Heart left ventricle (tissue), 16 donors: ENCODE measurements around the gene SYNPO. TPM values are rescaled to one million over a fixed set of nuclear protein-coding genes. Genes with fewer than 3 reads are reported as not detected.

Experiments used
- ATAC-seq, 4 donors: fragments of 200-7000 bp; cut with Tn5 transposase; one replicate each; pipeline ENCODE4 v1.9.1; 2020 to 2022; ENCODE audit warnings: moderate library complexity in 4 of 4, mild to moderate bottlenecking in 3 of 4, moderate number of reproducible peaks in 1 of 4
- DNase-seq, 5 donors: peaks; one replicate each; pipeline ENCODE4 v3.0.0-alpha.2; 2020
- H3K27ac ChIP-seq, 12 donors: fragments of 200-600 bp; sonication (generic) in 4 of 12; one replicate each; pipeline versions ENCODE4 v1.5.0 to v1.8.0; 2016 to 2022; ENCODE audit warnings: mild to moderate bottlenecking in 2 of 12
- H3K27me3 ChIP-seq, 9 donors: fragments of 200-600 bp; sonication (generic) in 2 of 9; one replicate each; pipeline versions ENCODE4 v1.5.1 to v1.8.0; 2016 to 2022; ENCODE audit warnings: mild to moderate bottlenecking in 3 of 9
- H3K36me3 ChIP-seq, 9 donors: fragments of 200-600 bp; sonication (generic) in 2 of 9; one replicate each; pipeline versions ENCODE4 v1.5.0 to v1.8.0; 2018 to 2022; ENCODE audit warnings: mild to moderate bottlenecking in 2 of 9
- H3K4me1 ChIP-seq, 12 donors: fragments of 200-600 bp; sonication (generic) in 4 of 12; one replicate each; pipeline versions ENCODE4 v1.5.0 to v1.8.0; 2016 to 2022; ENCODE audit warnings: mild to moderate bottlenecking in 3 of 12
- H3K4me3 ChIP-seq, 12 donors: fragments of 200-600 bp; sonication (generic) in 4 of 12; one replicate each; pipeline versions ENCODE4 v1.5.0 to v1.8.0; 2017 to 2022; ENCODE audit warnings: mild to moderate bottlenecking in 9 of 12, moderate library complexity in 4 of 12
- H3K9me3 ChIP-seq, 12 donors: fragments of 200-600 bp; sonication (generic) in 4 of 12; one replicate each; pipeline versions ENCODE4 v1.5.0 to v1.8.0; 2016 to 2022; ENCODE audit warnings: mild to moderate bottlenecking in 1 of 12
- POLR2A ChIP-seq, 2 donors: fragments of 450-650 bp; IDR thresholded peaks; one replicate each; pipeline ENCODE4 v1.6.1; 2017; ENCODE audit warnings: antibody characterized with exemption in 2 of 2, mild to moderate bottlenecking in 2 of 2, moderate library complexity in 2 of 2
- WGBS, 4 donors: extraction: QIAGEN DNeasy Blood & Tissue Kit in 2 of 4; methylation state at CpG; one replicate each; pipeline versions ENCODE4 v1.1.5 to v1.1.7; 2013 to 2018; 5-methylcytosine and 5-hydroxymethylcytosine counted together
- intact Hi-C, 10 donors: fragments of 100-400 bp; cut with DNase I; formaldehyde crosslinking; loops; one replicate each; pipeline versions ENCODE4 v1.11.1 to v1.14.2; 2022
- polyA plus RNA-seq, 2 donors: library from polyadenylated mRNA; stranded (reverse); fragments of 200-250 nt; gene quantifications; one replicate each; pipeline ENCODE4 v1.2.3, GENCODE V29; 2013
- total RNA-seq, 9 donors: library from RNA; depleted of rRNA in 2 of 9; stranded (reverse); fragments of >200 nt in 2 of 9; fragmentation: NEBNext Ultra II Directional in 3 of 9; extraction: Animal tissue kit (Norgen Biotek cat#: 25700) in 3 of 9; gene quantifications; one replicate each; pipeline versions ENCODE4 v1.1.0 to v1.2.4, GENCODE V29; 2016 to 2023
- TF ChIP-seq, protein P1 (sequence below), 12 donors: fragments of 200-600 bp; sonication (generic) in 4 of 12; IDR thresholded peaks; one replicate each; pipeline versions ENCODE4 v1.5.0 to v1.8.0; 2018 to 2022; ENCODE audit warnings: antibody characterized with exemption in 12 of 12, mild to moderate bottlenecking in 5 of 12
- donor health status: ischemic (EF 13 %, LVEDD 7.1; RV severe dilation, severe dysfunction).
- donor health status: healthy with polysubstance abuse.
- donor health status: DM: no; HTN: yes; CAD: no.
- donor health status: DM: no; HTN: no; CAD: no.
- donor health status: ischemic (EF 25% LVEDD 6.9; RV normal size, moderate dysfunction).
- donor health status: ischemic (EF 25% LVEDD 5.7; RV mildly dilated, moderate dysfunction).
- donor health status: healthy.
- donor health status: DM: yes; HTN: yes; CAD: no.
- donor health status: ischemic (EF 35%, LVEDD 5.7; RV mildly dilated, moderate dysfunction).
- donor health status: nonischemic (EF 11% LVEDD 7.7; RV severe dilation, severe dysfunction).
- donor health status: DM: yes; HTN: yes; CAD: no.
- donor health status: PGD.
- donor health status: ischemic (EF 29% LVEDD 5.4; RV normal size, mild dysfunction).
- donor health status: nonischemic (EF 23%, LVEDD 6.1; RV moderate dilation, normal function).

Gene SYNPO
- total and polyA plus RNA-seq, 11 donors, result 304 to 791 (median 590) TPM

DNA sequence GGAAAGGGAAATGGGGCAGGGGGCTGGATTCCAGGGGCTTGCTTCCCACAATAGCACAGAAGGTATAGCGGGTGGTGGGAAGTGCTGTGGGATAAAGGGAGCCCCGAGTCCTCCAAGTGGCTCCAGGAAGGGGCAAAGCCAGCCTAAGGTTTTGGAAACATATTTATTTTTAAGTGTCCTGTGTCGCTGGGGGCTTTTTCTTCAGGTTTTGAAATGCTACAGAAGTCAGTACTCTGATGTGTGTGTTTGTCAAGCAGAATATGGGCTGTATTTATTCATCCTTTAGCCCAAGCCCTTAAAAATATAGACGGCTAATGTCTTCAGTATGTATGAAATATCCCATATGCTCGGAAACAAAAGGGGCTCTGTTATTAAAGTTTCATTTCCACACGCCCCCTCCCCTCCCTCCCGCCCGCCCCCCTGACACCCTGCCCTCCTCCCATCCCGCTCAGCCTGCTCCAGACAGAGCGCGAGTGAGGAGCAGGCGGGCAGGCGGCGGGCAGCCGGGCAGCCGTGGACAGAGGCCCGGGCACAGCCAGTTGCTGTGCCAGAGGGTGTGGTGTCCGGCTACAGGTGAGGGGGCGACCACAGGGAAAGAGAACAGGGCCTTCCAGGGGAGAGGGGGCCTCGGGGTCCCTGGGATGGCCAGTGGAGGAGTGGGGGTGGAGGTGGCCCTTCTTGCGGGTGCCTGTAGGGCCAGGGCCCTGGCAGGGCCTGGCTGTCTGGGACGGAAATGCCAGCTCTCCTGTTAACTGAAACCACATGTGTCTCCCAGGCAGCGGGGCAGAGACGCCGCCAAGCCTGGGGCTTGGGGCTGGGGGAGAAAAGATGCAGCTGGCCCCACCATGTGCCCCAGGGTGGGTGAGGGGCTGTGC, 39.6 kb upstream of the SYNPO start:
- TF ChIP-seq, protein P1, sequence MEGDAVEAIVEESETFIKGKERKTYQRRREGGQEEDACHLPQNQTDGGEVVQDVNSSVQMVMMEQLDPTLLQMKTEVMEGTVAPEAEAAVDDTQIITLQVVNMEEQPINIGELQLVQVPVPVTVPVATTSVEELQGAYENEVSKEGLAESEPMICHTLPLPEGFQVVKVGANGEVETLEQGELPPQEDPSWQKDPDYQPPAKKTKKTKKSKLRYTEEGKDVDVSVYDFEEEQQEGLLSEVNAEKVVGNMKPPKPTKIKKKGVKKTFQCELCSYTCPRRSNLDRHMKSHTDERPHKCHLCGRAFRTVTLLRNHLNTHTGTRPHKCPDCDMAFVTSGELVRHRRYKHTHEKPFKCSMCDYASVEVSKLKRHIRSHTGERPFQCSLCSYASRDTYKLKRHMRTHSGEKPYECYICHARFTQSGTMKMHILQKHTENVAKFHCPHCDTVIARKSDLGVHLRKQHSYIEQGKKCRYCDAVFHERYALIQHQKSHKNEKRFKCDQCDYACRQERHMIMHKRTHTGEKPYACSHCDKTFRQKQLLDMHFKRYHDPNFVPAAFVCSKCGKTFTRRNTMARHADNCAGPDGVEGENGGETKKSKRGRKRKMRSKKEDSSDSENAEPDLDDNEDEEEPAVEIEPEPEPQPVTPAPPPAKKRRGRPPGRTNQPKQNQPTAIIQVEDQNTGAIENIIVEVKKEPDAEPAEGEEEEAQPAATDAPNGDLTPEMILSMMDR (IDR thresholded peaks at IDR 0.05), result no peak
- TF ChIP-seq POLR2A (IDR thresholded peaks at IDR 0.05), result no peak
- Histone ChIP-seq H3K27me3 (no peaks in the 10 kb centered on the region), H3K4me3 (peak overlapping the region in 7 of 12 donors; percentile 21 to 43 (median 33)), H3K9me3 (no peaks in the 10 kb centered on the region), H3K27ac (peak overlapping the region; percentile 4 to 90 (median 80)), H3K36me3 (no peaks in the 10 kb centered on the region), H3K4me1 (peaks cover 17 to 90% (median 63%) of the 10 kb centered on the region in 12 donors)
- DNase-seq (peak in 3 of 5 donors; percentile 26 to 43 (median 29)), ATAC-seq (peak in 2 of 4 donors; percentile 2 to 16)
- intact Hi-C loops, result loop anchor here in 1 of 10 donors (5.0 kb wide), 1 partner anchor 41 kb away; the partner anchor contains the start of gene SYNPO
- 68 to 81% (median 78%) methylated on average over 23 to 25 of the region's 25 CpGs for WGBS, 4 donors

DNA sequence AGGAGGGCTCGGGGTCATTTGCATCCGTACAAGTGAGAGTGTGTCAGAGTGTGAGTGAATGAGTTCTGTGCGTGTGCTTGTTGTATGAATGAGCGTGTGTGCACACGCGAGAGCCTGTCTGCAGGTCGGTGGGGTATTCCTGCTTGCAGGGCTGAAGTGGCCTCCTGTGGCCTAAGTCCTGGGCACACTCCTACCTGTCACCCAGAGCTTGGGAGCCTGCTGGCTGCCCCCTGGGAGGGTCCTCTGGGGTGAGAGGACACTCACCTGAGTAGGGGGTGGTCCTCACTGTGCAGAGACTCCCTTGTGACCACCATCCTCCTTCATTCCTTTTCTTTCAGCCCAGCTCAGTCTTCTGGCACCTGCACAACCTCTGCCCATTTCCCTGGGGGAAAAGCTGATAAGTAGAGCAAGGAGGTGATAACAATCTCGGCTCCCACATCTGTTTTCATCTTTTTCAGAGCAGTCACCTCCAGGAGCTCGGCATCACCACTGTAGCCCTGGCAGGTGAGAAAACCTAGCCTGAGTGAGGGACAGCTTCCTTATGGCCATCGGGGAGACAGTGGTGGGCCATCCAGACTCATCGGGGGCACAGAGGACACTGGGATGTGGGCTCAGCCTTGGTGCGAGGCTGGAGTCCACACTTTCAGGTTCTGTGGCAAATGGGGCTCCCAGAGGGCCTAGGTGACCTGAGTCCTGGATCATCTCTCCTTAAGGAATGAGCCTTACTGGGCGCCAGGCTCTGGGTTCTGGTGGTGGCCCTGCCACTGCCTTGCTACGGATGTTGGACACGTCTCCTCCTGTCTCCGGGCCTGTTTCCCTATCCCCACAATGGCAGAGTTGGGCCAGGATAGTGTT, 38.7 kb upstream of the SYNPO start:
- H3K4me3 ChIP-seq, result peak overlapping the region in 7 of 12 donors; percentile 21 to 43 (median 33)
- peaks cover 17 to 91% (median 66%) of the 10 kb centered on the region in 12 donors for H3K4me1 ChIP-seq
- intact Hi-C loops, result loop anchor here in 1 of 10 donors (5.0 kb wide), 1 partner anchor 41 kb away; the partner anchor contains the start of gene SYNPO
- H3K9me3 ChIP-seq, result no peaks in the 10 kb centered on the region
- H3K36me3 ChIP-seq, result no peaks in the 10 kb centered on the region
- ATAC-seq, result no peak
- 83 to 86% (median 83%) methylated on average over 13 to 16 of the region's 16 CpGs for WGBS, 4 donors
- TF ChIP-seq, protein P1 (IDR thresholded peaks at IDR 0.05), result no peak
- TF ChIP-seq POLR2A (IDR thresholded peaks at IDR 0.05), result no peak
- no peaks in the 10 kb centered on the region for H3K27me3 ChIP-seq
- H3K27ac ChIP-seq, result peak overlapping the region in 11 of 12 donors; percentile 53 to 90 (median 81)
- peak in 3 of 5 donors; percentile 11 to 42 (median 19) for DNase-seq

DNA sequence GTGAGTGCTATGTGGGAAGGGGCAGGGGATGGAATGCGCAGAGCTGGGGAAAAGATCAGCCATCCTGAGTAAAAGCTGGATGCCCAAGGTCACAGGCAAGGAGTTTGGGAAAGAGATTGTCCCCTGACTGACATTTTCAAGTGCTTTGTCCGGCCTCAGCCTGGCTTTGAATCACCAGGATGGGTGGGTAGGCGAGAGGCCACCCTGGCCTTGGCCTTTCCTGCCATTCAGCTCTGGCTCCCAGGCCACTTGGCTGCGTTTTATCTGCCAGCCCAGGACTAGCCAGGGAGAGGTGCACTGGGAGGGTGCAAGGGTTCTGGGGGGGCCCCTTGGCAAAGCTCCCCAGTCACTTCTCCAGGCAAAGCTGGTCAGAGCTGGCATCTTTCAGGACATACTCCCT, 37.4 kb upstream of the SYNPO start:
- TF ChIP-seq POLR2A (IDR thresholded peaks at IDR 0.05), result no peak
- TF ChIP-seq, protein P1 (IDR thresholded peaks at IDR 0.05), result no peak
- intact Hi-C loops, result loop anchor here in 1 of 10 donors (5.0 kb wide), 1 partner anchor 39 kb away; the partner anchor contains the start of gene SYNPO
- Histone ChIP-seq H3K4me1 (peaks cover 17 to 94% (median 68%) of the 10 kb centered on the region in 12 donors), H3K4me3 (no peak overlapping the region), H3K9me3 (no peaks in the 10 kb centered on the region), H3K27ac (peak overlapping the region; percentile 57 to 91 (median 82)), H3K36me3 (no peaks in the 10 kb centered on the region), H3K27me3 (no peaks in the 10 kb centered on the region)
- DNase-seq (peak in 4 of 5 donors; percentile 67 to 83 (median 78)), ATAC-seq (peak; percentile 22 to 72 (median 50))
- WGBS, 4 donors, result 37 to 54% (median 40%) methylated on average over 4 of the region's 4 CpGs
